Coronary artery (tissue), 2 donors: ENCODE data around the gene UBE2E3.
"Not testable (repeated sequence)": the region's sequence is repeated elsewhere in the genome, so short reads cannot be mapped to it uniquely, and the experiment has no call there.

ENCODE experiments used
- DNase-seq: peaks from one replicate; pipeline ENCODE4 v3.0.0-alpha.2; 2017; ENCODE audit warnings: low spot score
- H3K27ac ChIP-seq, 2 donors: fragments of 200-600 bp; sonication (generic); one replicate each; pipeline ENCODE4 v1.5.1; 2016 to 2019
- H3K4me3 ChIP-seq: fragments of 200-600 bp; sonication (generic); 2 replicates; pipeline ENCODE4 v1.5.1; 2016; ENCODE audit warnings: mild to moderate bottlenecking, moderate library complexity
- CTCF ChIP-seq: fragments of 200-600 bp; sonication (generic); IDR thresholded peaks from one replicate; pipeline ENCODE4 v1.5.1; 2019; ENCODE audit warnings: antibody characterized with exemption

Gene UBE2E3

GRCh38 chr2:181072486-181073235, 92.3 kb downstream of the UBE2E3 start:
- no peak for DNase-seq
- Histone ChIP-seq H3K4me3 (no peak overlapping the region), H3K27ac (no peak overlapping the region)
- no peak for TF ChIP-seq CTCF

- H3K27ac ChIP-seq = no peak overlapping the region
- DNase-seq = no peak
- TF ChIP-seq CTCF = no peak
- no peak overlapping the region for H3K4me3 ChIP-seq
These were observed 93.5 kb downstream of the UBE2E3 start for GRCh38 chr2:181073896-181074295.

- H3K27ac ChIP-seq = no peak overlapping the region
- no peak for TF ChIP-seq CTCF
- no peak for DNase-seq
- H3K4me3 ChIP-seq = no peak overlapping the region
These were observed 94.1 kb downstream of the UBE2E3 start for GRCh38 chr2:181074457-181074856.

- H3K27ac ChIP-seq = no peak overlapping the region
- no peak for DNase-seq
- TF ChIP-seq CTCF = no peak
- no peak overlapping the region for H3K4me3 ChIP-seq
These were observed 96.3 kb downstream of the UBE2E3 start for GRCh38 chr2:181076658-181077057.

GRCh38 chr2:181077128-181077709, 96.8 kb downstream of the UBE2E3 start:
- no peak for DNase-seq
- peak; percentile 43 for TF ChIP-seq CTCF
- no peak overlapping the region for H3K4me3 ChIP-seq
- no peak overlapping the region for H3K27ac ChIP-seq

- Histone ChIP-seq H3K27ac (no peak overlapping the region), H3K4me3 (no peak overlapping the region)
- no peak for DNase-seq
- no peak for TF ChIP-seq CTCF
These were observed 102.7 kb downstream of the UBE2E3 start for GRCh38 chr2:181083140-181083539.

- DNase-seq = no peak
- H3K4me3 ChIP-seq = no peak overlapping the region
- no peak overlapping the region for H3K27ac ChIP-seq
- no peak for TF ChIP-seq CTCF
These were observed 105.3 kb downstream of the UBE2E3 start for GRCh38 chr2:181085734-181086133.

- not testable (repeated sequence) for DNase-seq, H3K27ac ChIP-seq, H3K4me3 ChIP-seq
These were observed 111.5 kb downstream of the UBE2E3 start for GRCh38 chr2:181091920-181092319.
